Measurements from ENCODE around the gene ATRN. TPM values are rescaled to one million over a fixed set of nuclear protein-coding genes. Genes with fewer than 3 reads are reported as not detected.

The ATRN gene
- total RNA-seq, 2 experiments from 2014 or later = 8.8 to 9.1 TPM

DNA sequence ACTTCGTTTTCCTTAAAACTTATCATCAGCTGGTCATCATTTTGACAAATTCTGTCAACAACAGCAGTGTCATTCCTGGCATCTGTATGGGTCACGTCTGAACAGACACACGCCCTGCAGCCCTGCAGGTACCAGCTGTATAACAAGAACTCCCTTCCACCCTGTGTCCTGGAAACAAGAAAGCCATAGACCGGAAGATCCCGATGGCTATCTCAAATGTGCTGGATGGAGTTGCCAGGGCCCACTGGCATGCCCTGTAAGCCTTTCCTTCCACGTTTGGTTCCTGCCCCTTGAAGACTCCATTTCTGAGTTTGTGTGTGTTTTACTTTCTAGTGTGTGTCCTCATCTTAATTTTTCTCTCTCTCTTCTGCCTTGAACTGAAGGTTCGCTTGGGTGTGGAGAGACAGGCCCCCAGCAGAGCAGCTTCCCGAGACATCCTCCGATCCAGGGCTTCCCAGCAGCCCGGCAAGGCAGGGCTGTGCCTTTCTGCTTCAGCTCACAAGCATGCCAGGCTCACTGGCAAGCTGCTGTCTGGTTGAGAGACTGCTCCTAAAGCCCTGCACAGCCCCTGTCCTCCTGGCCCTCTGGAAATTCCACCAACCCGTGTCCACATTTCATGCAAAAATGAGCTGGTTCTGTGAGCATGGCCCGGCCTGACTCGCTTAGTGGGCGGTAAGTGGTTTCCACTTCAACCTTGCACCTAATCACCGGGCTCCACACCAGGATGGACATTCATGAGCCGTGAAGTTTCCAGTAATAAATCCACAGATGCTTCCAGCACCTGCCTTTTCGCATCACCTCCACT, 183.7 kb downstream of the ATRN start:
- intact Hi-C loops (cut with DNase I, micrococcal nuclease) = no loop called here
- Mint-ChIP-seq H3K27me3 (peaks cover 14% of the 10 kb centered on the region), H3K9me3 (no peaks in the 10 kb centered on the region), H3K27ac (no peak overlapping the region), H3K4me3 (no peak overlapping the region), H3K36me3 (ENCODE audit: low read depth) (peaks cover 10% of the 10 kb centered on the region), H3K4me1 (ENCODE audit: low read depth) (peaks cover under 1% of the 10 kb centered on the region)
- CTCF ChIA-PET = no interaction called here
- peaks cover 12% of the 10 kb centered on the region for H3K4me1 ChIP-seq (ENCODE audit: insufficient read depth, low read length)
- ATAC-seq (ENCODE audit: poor library complexity) (no peak), DNase-seq (no peak)
- TF ChIP-seq CTCF (IDR thresholded peaks at IDR 0.05) = no peak
- peaks cover 6 to 8% of the 10 kb centered on the region in 2 experiments for H3K27me3 ChIP-seq (ENCODE audit: control insufficient read depth in 1 of 2, insufficient read depth in 2 of 2, low read length in 2 of 2)
- POLR2A ChIA-PET = no interaction called here
- no peak overlapping the region for H3K4me3 ChIP-seq (ENCODE audit: low read length)
- no peaks in the 10 kb centered on the region for H3K36me3 ChIP-seq (ENCODE audit: insufficient read depth, low read length)
- no peak overlapping the region for H3K27ac ChIP-seq (ENCODE audit: low read depth in 1 of 2, low read length in 2 of 2)
- peaks cover 0 to 14% of the 10 kb centered on the region in 2 experiments for H3K9me3 ChIP-seq (ENCODE audit: control insufficient read depth in 1 of 2, insufficient read depth in 1 of 2, low read length in 2 of 2)

GRCh38 chr20:3655131-3655405, 184.2 kb downstream of the ATRN start:
- no peak for DNase-seq
- POLR2A ChIA-PET = no interaction called here
- peaks cover 10% of the 10 kb centered on the region for H3K36me3 Mint-ChIP-seq (ENCODE audit: low read depth)
- Histone ChIP-seq H3K9me3 (ENCODE audit: control insufficient read depth in 1 of 2, insufficient read depth in 1 of 2, low read length in 2 of 2) (peaks cover 0 to 14% of the 10 kb centered on the region in 2 experiments), H3K36me3 (ENCODE audit: insufficient read depth, low read length) (no peaks in the 10 kb centered on the region), H3K27me3 (ENCODE audit: control insufficient read depth in 1 of 2, insufficient read depth in 2 of 2, low read length in 2 of 2) (peaks cover 11 to 12% of the 10 kb centered on the region in 2 experiments), H3K4me3 (ENCODE audit: low read length) (no peak overlapping the region), H3K4me1 (ENCODE audit: insufficient read depth, low read length) (peaks cover 12% of the 10 kb centered on the region), H3K27ac (ENCODE audit: low read depth in 1 of 2, low read length in 2 of 2) (no peak overlapping the region)
- H3K4me1 Mint-ChIP-seq (ENCODE audit: low read depth) = peaks cover 3% of the 10 kb centered on the region
- CTCF ChIA-PET = no interaction called here
- intact Hi-C loops (cut with DNase I, micrococcal nuclease) = no loop called here
- H3K9me3 Mint-ChIP-seq = no peaks in the 10 kb centered on the region
- no peak for TF ChIP-seq CTCF (IDR thresholded peaks at IDR 0.05)
- ATAC-seq (ENCODE audit: poor library complexity) = no peak
- H3K27me3 Mint-ChIP-seq = peaks cover 17% of the 10 kb centered on the region
- no peak overlapping the region for H3K27ac Mint-ChIP-seq
- no peak overlapping the region for H3K4me3 Mint-ChIP-seq

- H3K27ac ChIP-seq (ENCODE audit: low read depth in 1 of 2, low read length in 2 of 2) = no peak overlapping the region
- peaks cover 28 to 38% of the 10 kb centered on the region in 2 experiments for H3K27me3 ChIP-seq (ENCODE audit: control insufficient read depth in 1 of 2, insufficient read depth in 2 of 2, low read length in 2 of 2)
- Mint-ChIP-seq H3K4me1 (ENCODE audit: low read depth) (peaks cover 3% of the 10 kb centered on the region), H3K9me3 (no peaks in the 10 kb centered on the region), H3K36me3 (ENCODE audit: low read depth) (no peaks in the 10 kb centered on the region), H3K27me3 (peaks cover 34% of the 10 kb centered on the region), H3K27ac (no peak overlapping the region), H3K4me3 (no peak overlapping the region)
- ChIA-PET POLR2A (no interaction called here), CTCF (no interaction called here)
- TF ChIP-seq CTCF (IDR thresholded peaks at IDR 0.05) = no peak
- no peak overlapping the region for H3K4me3 ChIP-seq (ENCODE audit: low read length)
- intact Hi-C loops (cut with DNase I, micrococcal nuclease) = no loop called here
- DNase-seq (peak in 1 of 14 experiments; percentile 12), ATAC-seq (ENCODE audit: poor library complexity) (no peak)
- H3K36me3 ChIP-seq (ENCODE audit: insufficient read depth, low read length) = no peaks in the 10 kb centered on the region
- H3K4me1 ChIP-seq (ENCODE audit: insufficient read depth, low read length) = peaks cover 10% of the 10 kb centered on the region
- peaks cover 0 to 14% of the 10 kb centered on the region in 2 experiments for H3K9me3 ChIP-seq (ENCODE audit: control insufficient read depth in 1 of 2, insufficient read depth in 1 of 2, low read length in 2 of 2)
Measured at GRCh38 chr20:3658019-3658715, 187.3 kb downstream of the ATRN start.
